NCI-H2081 (cell line): ENCODE data around the gene DAO.
"Not testable (repeated sequence)": the region's sequence is repeated elsewhere in the genome, so short reads cannot be mapped to it uniquely, and the experiment has no call there.

ENCODE experiments used
- DNase-seq, 2 experiments: peaks; one replicate each; lab custom pipeline; 2025; lab: John Stamatoyannopoulos, UW

DAO gene

GRCh38 chr12:108849660-108850059 lies 30.2 kb upstream of the DAO start:
- DNase-seq = no peak

GRCh38 chr12:108850854-108851573 lies 28.9 kb upstream of the DAO start:
- DNase-seq = no peak

- no peak for DNase-seq
Measured at GRCh38 chr12:108852674-108853309, 27.1 kb upstream of the DAO start.

- DNase-seq = no peak
Measured at GRCh38 chr12:108853426-108853825, 26.5 kb upstream of the DAO start.

- DNase-seq = no peak
Measured at GRCh38 chr12:108853981-108854446, 25.9 kb upstream of the DAO start.

- DNase-seq = no peak
Measured at GRCh38 chr12:108854451-108855283, 25.2 kb upstream of the DAO start.

GRCh38 chr12:108855284-108856169 lies 24.4 kb upstream of the DAO start:
- no peak for DNase-seq

- DNase-seq = no peak
Measured at GRCh38 chr12:108856170-108856427, 23.8 kb upstream of the DAO start.

GRCh38 chr12:108856428-108857157 lies 23.3 kb upstream of the DAO start:
- no peak for DNase-seq

GRCh38 chr12:108857158-108857407 lies 22.8 kb upstream of the DAO start:
- DNase-seq = no peak

GRCh38 chr12:108858311-108859074 lies 21.4 kb upstream of the DAO start:
- no peak for DNase-seq

- not testable (repeated sequence) for DNase-seq
Measured at GRCh38 chr12:108859141-108859922, 20.6 kb upstream of the DAO start.

- no peak for DNase-seq
Measured at GRCh38 chr12:108859923-108860291, 20.0 kb upstream of the DAO start.

GRCh38 chr12:108860443-108860842 lies 19.4 kb upstream of the DAO start:
- DNase-seq = no peak

- no peak for DNase-seq
Measured at GRCh38 chr12:108861878-108862587, 17.9 kb upstream of the DAO start.

- no peak for DNase-seq
Measured at GRCh38 chr12:108862588-108862959, 17.3 kb upstream of the DAO start.

- DNase-seq = no peak
Measured at GRCh38 chr12:108865169-108865568, 14.7 kb upstream of the DAO start.

- DNase-seq = not testable (repeated sequence)
Measured at GRCh38 chr12:108866083-108866482, 13.8 kb upstream of the DAO start.

GRCh38 chr12:108868781-108869180 lies 11.1 kb upstream of the DAO start:
- no peak for DNase-seq

- DNase-seq = no peak
Measured at GRCh38 chr12:108875280-108875679, 4.6 kb upstream of the DAO start.
